H1 (cell line): ENCODE data around the gene POPDC2. TPM values are rescaled to one million over a fixed set of nuclear protein-coding genes. Genes with fewer than 3 reads are reported as not detected.
A peak's percentile ranks its signal among the peaks of the same experiment; 100 is the strongest.

Source experiments
- CTCF ChIA-PET: fragments of 300-600 bp; sonication (Branson Sonifier 250); formaldehyde crosslinking; loops from one replicate; lab custom pipeline; 2021; ENCODE audit not compliant: partially characterized antibody; lab: Charles Lee
- POLR2A ChIA-PET: fragments of 300-600 bp; sonication (Branson Sonifier 250); formaldehyde crosslinking; loops from one replicate; lab custom pipeline; 2021; ENCODE audit warnings: inconsistent platforms; ENCODE audit not compliant: partially characterized antibody; lab: Charles Lee
- DNase-seq, 2 experiments: peaks; one replicate each; pipeline versions ENCODE4 v3.0.0 to v3.0.0-alpha.2; 2010 to 2022; ENCODE audit warnings: low spot score in 2 of 2, low read depth in 1 of 2, mixed read lengths in 1 of 2
- FAIRE-seq: peaks from 2 replicates; lab custom pipeline; 2011; peaks lifted over from hg19 to GRCh38; lab: Jason Lieb, UNC
- H2AFZ ChIP-seq: 2 replicates; pipeline ENCODE4 v1.8.1; 2012; ENCODE audit warnings: low read length, inconsistent platforms
- H2AK5ac ChIP-seq: 2 replicates; pipeline ENCODE4 v1.6.1; 2013; ENCODE audit warnings: low read depth, low read length
- H2BK120ac ChIP-seq: replicated peaks from 2 replicates; pipeline ENCODE3; 2013; ENCODE audit warnings: low read depth, low read length, inconsistent platforms
- H2BK12ac ChIP-seq: 2 replicates; pipeline ENCODE4 v1.6.1; 2013; ENCODE audit warnings: low read depth, low read length
- H2BK15ac ChIP-seq: 2 replicates; pipeline ENCODE4 v1.6.1; 2013; ENCODE audit warnings: low read length
- H2BK20ac ChIP-seq: 2 replicates; pipeline ENCODE4 v1.6.1; 2013; ENCODE audit warnings: low read length
- H2BK5ac ChIP-seq: 2 replicates; pipeline ENCODE4 v1.6.1; 2013; ENCODE audit warnings: low read depth, low read length
- H3K14ac ChIP-seq: 2 replicates; pipeline ENCODE4 v1.6.1; 2013; ENCODE audit warnings: inconsistent platforms; ENCODE audit not compliant: insufficient read length
- H3K18ac ChIP-seq: 2 replicates; pipeline ENCODE4 v1.6.1; 2013; ENCODE audit warnings: low read length; ENCODE audit errors: extremely low read depth
- H3K23ac ChIP-seq: 2 replicates; pipeline ENCODE4 v1.6.1; 2013; ENCODE audit warnings: inconsistent platforms; ENCODE audit not compliant: insufficient read length
- H3K23me2 ChIP-seq: 2 replicates; pipeline ENCODE4 v1.6.1; 2013; ENCODE audit warnings: low read depth, low read length
- H3K27ac ChIP-seq: 2 replicates; pipeline ENCODE4 v1.6.1; 2011; ENCODE audit warnings: low read depth, low read length, inconsistent platforms
- H3K27me3 ChIP-seq, 4 experiments: replicated peaks in 1 of 4; 1 replicate in 1 of 4; 2 replicates in 3 of 4; pipeline versions ENCODE4 v1.6.1 to v1.8.1; 2011 to 2013; ENCODE audit warnings: low read length in 3 of 4, mild to moderate bottlenecking in 3 of 4, inconsistent platforms in 2 of 4, mixed read lengths in 2 of 4, moderate library complexity in 1 of 4; ENCODE audit not compliant: control insufficient read depth in 3 of 4, insufficient read depth in 3 of 4; ENCODE audit errors: extremely low read depth in 1 of 4
- H3K36me3 ChIP-seq, 4 experiments: 2 replicates each; pipeline versions ENCODE4 v1.6.1 to v1.8.1; 2011 to 2013; ENCODE audit warnings: mild to moderate bottlenecking in 4 of 4, low read length in 3 of 4, moderate library complexity in 2 of 4, control low read depth in 1 of 4, inconsistent platforms in 1 of 4; ENCODE audit not compliant: insufficient read depth in 4 of 4, control insufficient read depth in 2 of 4
- H3K4ac ChIP-seq: replicated peaks from 2 replicates; pipeline ENCODE3; 2013; ENCODE audit warnings: low read length, low read depth, mixed read lengths, inconsistent platforms; ENCODE audit not compliant: insufficient read length
- H3K4me1 ChIP-seq, 4 experiments: replicated peaks in 1 of 4; 1 replicate in 1 of 4; 2 replicates in 3 of 4; pipeline versions ENCODE4 v1.6.1 to v1.8.1; 2011 to 2013; ENCODE audit warnings: low read length in 3 of 4, inconsistent platforms in 2 of 4, mixed read lengths in 1 of 4; ENCODE audit not compliant: insufficient read depth in 4 of 4, control insufficient read depth in 3 of 4
- H3K4me2 ChIP-seq, 2 experiments: 2 replicates each; pipeline versions ENCODE4 v1.6.1 to v1.8.1; 2011 to 2013; ENCODE audit warnings: low read depth in 2 of 2, low read length in 2 of 2, control low read depth in 1 of 2, inconsistent platforms in 1 of 2, mild to moderate bottlenecking in 1 of 2; ENCODE audit not compliant: insufficient read depth in 1 of 2
- H3K4me3 ChIP-seq, 4 experiments: fragments of 200-600, 300-600 bp in 1 of 4; sonication (generic), shearing (Covaris generic), sonication (Bioruptor Twin) in 1 of 4; 2 replicates each; pipeline versions ENCODE4 v1.5.1 to v1.8.1; 2011 to 2016; ENCODE audit warnings: low read length in 4 of 4, low read depth in 3 of 4, control low read depth in 2 of 4, inconsistent platforms in 2 of 4, mild to moderate bottlenecking in 2 of 4, mixed read lengths in 1 of 4, moderate library complexity in 1 of 4; ENCODE audit not compliant: insufficient read depth in 2 of 4; ENCODE audit errors: extremely low read depth in 1 of 4
- H3K56ac ChIP-seq: replicated peaks from 2 replicates; pipeline ENCODE3; 2013; ENCODE audit warnings: low read depth, mild to moderate bottlenecking, mixed read lengths, low read length, inconsistent platforms; ENCODE audit not compliant: insufficient read length
- H3K79me1 ChIP-seq: 2 replicates; pipeline ENCODE4 v1.6.1; 2013; ENCODE audit warnings: low read depth, low read length, control low read depth
- H3K79me2 ChIP-seq, 2 experiments: 2 replicates each; pipeline versions ENCODE4 v1.6.1 to v1.8.1; 2012 to 2013; ENCODE audit warnings: low read length in 2 of 2, mild to moderate bottlenecking in 2 of 2, inconsistent platforms in 1 of 2; ENCODE audit not compliant: insufficient read depth in 2 of 2, control insufficient read depth in 1 of 2
- H3K9ac ChIP-seq, 4 experiments: replicated peaks in 1 of 4; 1 replicate in 1 of 4; 2 replicates in 3 of 4; pipeline versions ENCODE4 v1.6.1 to v1.8.1; 2011 to 2013; ENCODE audit warnings: low read depth in 3 of 4, low read length in 3 of 4, control low read depth in 2 of 4, mild to moderate bottlenecking in 2 of 4, moderate library complexity in 2 of 4, inconsistent platforms in 1 of 4; ENCODE audit errors: extremely low read depth in 1 of 4
- H3K9me3 ChIP-seq, 2 experiments: 2 replicates each; pipeline versions ENCODE4 v1.6.1 to v1.8.1; 2012 to 2013; ENCODE audit warnings: mild to moderate bottlenecking in 2 of 2, moderate library complexity in 2 of 2, control low read depth in 1 of 2, inconsistent platforms in 1 of 2, low read depth in 1 of 2, low read length in 1 of 2, mixed read lengths in 1 of 2; ENCODE audit not compliant: insufficient read depth in 2 of 2
- H4K20me1 ChIP-seq, 2 experiments: replicated peaks in 1 of 2; 2 replicates each; pipeline versions ENCODE3 to v1.8.1; 2011 to 2013; ENCODE audit warnings: inconsistent platforms in 2 of 2, low read length in 2 of 2, mild to moderate bottlenecking in 1 of 2; ENCODE audit not compliant: insufficient read depth in 2 of 2, control insufficient read depth in 1 of 2
- H4K5ac ChIP-seq: 2 replicates; pipeline ENCODE4 v1.6.1; 2013; ENCODE audit warnings: low read length, low read depth, mixed read lengths, inconsistent platforms; ENCODE audit not compliant: insufficient read length
- H4K8ac ChIP-seq: 2 replicates; pipeline ENCODE4 v1.8.0; 2013; ENCODE audit warnings: mild to moderate bottlenecking, moderate library complexity, low read length, inconsistent platforms; ENCODE audit not compliant: insufficient read depth; ENCODE audit errors: extremely low read depth
- H4K91ac ChIP-seq: replicated peaks from 2 replicates; pipeline ENCODE3; 2013; ENCODE audit warnings: low read length, mixed read lengths, inconsistent platforms; ENCODE audit not compliant: insufficient read length
- ATF2 ChIP-seq: IDR thresholded peaks from 2 replicates; pipeline ENCODE4 v1.6.1; 2012; ENCODE audit warnings: low read length, inconsistent platforms
- BRCA1 ChIP-seq: IDR thresholded peaks from 2 replicates; pipeline ENCODE4 v1.6.1; 2012; ENCODE audit warnings: low read depth, low read length, improper control_type of control experiment
- CBX8 ChIP-seq: fragments of 300-800, 300-1000 bp; sonication (generic); IDR thresholded peaks from 2 replicates; pipeline ENCODE4 v1.7.1; 2016; ENCODE audit warnings: low read depth, low read length, borderline replicate concordance
- JUN ChIP-seq: IDR thresholded peaks from 2 replicates; pipeline ENCODE4 v1.6.1; 2011; ENCODE audit warnings: low read depth, mild to moderate bottlenecking, improper control_type of control experiment, low read length
- MAX ChIP-seq: IDR thresholded peaks from 2 replicates; pipeline ENCODE4 v1.6.1; 2012; ENCODE audit warnings: inconsistent platforms
- SAP30 ChIP-seq: fragments of 300-600 bp; sonication (generic); IDR thresholded peaks from 2 replicates; pipeline ENCODE4 v1.7.1; 2012; ENCODE audit warnings: low read length, moderate library complexity, mild to moderate bottlenecking, inconsistent platforms; ENCODE audit not compliant: insufficient read depth, insufficient replicate concordance
- SIN3A ChIP-seq, 2 experiments: IDR thresholded peaks in 1 of 2; conservative IDR thresholded peaks in 1 of 2; 2 replicates each; pipeline ENCODE4 v1.6.1; 2011 to 2012; ENCODE audit warnings: low read length in 2 of 2, improper control_type of control experiment in 1 of 2, low read depth in 1 of 2, mild to moderate bottlenecking in 1 of 2
- TAF7 ChIP-seq: optimal IDR thresholded peaks from 2 replicates; pipeline ENCODE3; 2011; ENCODE audit warnings: low read depth, mild to moderate bottlenecking, inconsistent platforms, low read length, moderate library complexity, borderline replicate concordance
- YY1 ChIP-seq: IDR thresholded peaks from 2 replicates; pipeline ENCODE4 v1.6.1; 2011; ENCODE audit warnings: low read depth, mild to moderate bottlenecking, low read length
- WGBS, 2 experiments: shearing (Covaris generic) in 1 of 2; methylation state at CpG; one replicate each; pipeline versions ENCODE4 v1.1.6 to v1.1.7; 2013 to 2015; ENCODE audit warnings: low lambda C conversion rate in 2 of 2, mixed read lengths in 2 of 2, inconsistent platforms in 1 of 2, low coverage in 1 of 2, missing lambda C conversion rate in 1 of 2; ENCODE audit not compliant: insufficient replicate concordance in 2 of 2, insufficient coverage in 1 of 2, insufficient read length in 1 of 2; ENCODE audit errors: extremely low coverage in 1 of 2, missing lambda C conversion rate in 1 of 2; 5-methylcytosine and 5-hydroxymethylcytosine counted together
- polyA plus RNA-seq, 7 experiments: library from polyadenylated mRNA; depleted of rRNA in 3 of 7; stranded (reverse) in 5 of 7; unstranded in 2 of 7; fragments of >200 nt in 5 of 7; fragments of 200-250 nt in 2 of 7; gene quantifications; 1 replicate in 5 of 7; 2 replicates in 1 of 7; 4 replicates in 1 of 7; pipeline versions ENCODE4 v1.2.1 to v1.2.3, GENCODE V29; 2011 to 2013; ENCODE audit warnings: missing spikeins in 2 of 7, mixed read lengths in 2 of 7
- total RNA-seq: library from RNA; stranded (reverse); fragmentation: NEBNext Ultra II Directional; extraction: Animal tissue kit (Norgen Biotek cat#: 25700); gene quantifications from 2 replicates; pipeline ENCODE4 v1.2.1, GENCODE V29; 2021

The POPDC2 gene
- total and polyA plus RNA-seq, 2 of the 8 experiments (the other 6 are each of a cell fraction or from before 2014, with no cell fraction given): 0.65 to 1.1 TPM

GRCh38 chr3:119703820-119704531 is 43.6 kb upstream of the POPDC2 start:
- Histone ChIP-seq H3K9ac (no peak overlapping the region), H2BK20ac (no peak overlapping the region), H2AFZ (no peak overlapping the region), H3K56ac (no peak overlapping the region), H3K18ac (no peak overlapping the region), H3K4me2 (peak overlapping the region; percentile 76 to 91), H2BK12ac (no peak overlapping the region), H3K36me3 (no peaks in the 10 kb centered on the region), H3K79me2 (no peaks in the 10 kb centered on the region), H4K5ac (no peak overlapping the region), H4K91ac (no peak overlapping the region), H2BK5ac (no peak overlapping the region), H2BK15ac (no peak overlapping the region), H3K4ac (no peak overlapping the region), H2AK5ac (no peak overlapping the region), H3K79me1 (no peaks in the 10 kb centered on the region), H3K23ac (no peak overlapping the region), H3K14ac (no peak overlapping the region), H4K8ac (no peak overlapping the region), H3K4me1 (peaks cover 0 to 3% (median 1%) of the 10 kb centered on the region in 4 experiments; a peak in 3 of 7 replicates), H3K23me2 (peaks cover 3% of the 10 kb centered on the region; the same call in 1 of the 2 replicates), H3K27ac (no peak overlapping the region), H2BK120ac (no peak overlapping the region), H3K4me3 (peak overlapping the region in 3 of 4 experiments; percentile 58 to 75 (median 65); a peak in 4 of 8 replicates), H4K20me1 (no peaks in the 10 kb centered on the region), H3K9me3 (0 out of 4 replicates have a peak, but pooled peaks cover 0 to 1% of the 10 kb centered on the region in 2 experiments), H3K27me3 (peaks cover 0 to 5% (median 0%) of the 10 kb centered on the region in 4 experiments; a peak in 2 of 7 replicates)
- FAIRE-seq (no peak), DNase-seq (no peak)
- WGBS, 2 experiments: 96% methylated on average over 8 of the region's 8 CpGs; no CpG with 5 or more reads in 1 of the 2 experiments
- CTCF ChIA-PET: interaction anchor here (0.9 to 1.2 kb wide), 3 partner anchors 8 to 37 kb away, joined by 3 to 4 read pairs (median 3); no protein-coding TSS in a partner anchor
- POLR2A ChIA-PET: interaction anchor here (0.6 kb wide), 1 partner anchor 115 kb away, joined by 3 read pairs; no protein-coding TSS in a partner anchor
- TF ChIP-seq MAX (no peak), JUN (no peak), TAF7 (no peak), SIN3A (conservative IDR thresholded peaks at IDR 0.05 in 1 of 2, IDR thresholded peaks at IDR 0.05 in 1 of 2; ENCODE audit: low read depth in 1 of 2, low read length in 2 of 2) (no peak), ATF2 (no peak), CBX8 (no peak), BRCA1 (no peak), SAP30 (no peak), YY1 (no peak)
